Measurements from ENCODE around the gene USO1.

DNA sequence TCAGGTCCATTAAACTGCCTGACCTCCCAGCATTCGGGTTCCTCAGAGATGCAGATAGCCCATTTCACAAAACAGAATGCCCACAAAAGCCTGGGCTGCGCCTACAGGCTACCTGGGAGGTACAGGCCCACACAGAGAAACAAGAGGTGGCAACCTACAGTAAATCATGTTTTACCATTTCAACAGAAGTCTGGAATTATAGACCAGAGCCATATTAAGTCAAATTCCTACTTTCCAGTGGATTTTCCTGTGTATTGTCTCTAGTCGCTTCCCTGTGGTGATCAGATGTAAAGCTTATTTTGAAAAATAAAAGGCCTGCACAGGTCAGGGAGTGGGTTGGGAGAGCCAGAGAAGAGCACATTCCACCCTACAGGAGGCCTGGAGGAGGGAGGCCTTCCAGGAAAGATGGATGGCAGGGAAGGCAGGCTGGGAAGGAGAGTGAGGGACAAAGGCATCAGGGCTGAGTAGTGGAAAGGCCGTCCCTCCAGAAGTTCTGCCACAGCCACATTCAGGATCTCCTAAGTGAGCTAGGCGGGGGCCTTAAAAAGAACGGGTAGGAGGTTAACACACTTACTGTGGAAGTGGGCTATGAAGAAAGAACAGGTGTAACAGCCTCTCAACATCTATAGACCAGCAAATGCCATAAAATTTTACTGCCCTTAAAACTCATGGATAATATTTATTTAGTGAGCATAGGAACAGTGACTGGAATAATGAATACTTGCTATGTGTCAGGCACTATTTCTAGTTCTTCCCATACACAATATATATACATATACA, 19.0 kb upstream of the USO1 start:
- TF ChIP-seq MXD4 (CRISPR knock-in tag; IDR thresholded peaks at IDR 0.05) (no peak), GABPA (IDR thresholded peaks at IDR 0.05; ENCODE audit: low read depth, low read length) (no peak), GABPA (CRISPR knock-in tag; IDR thresholded peaks at IDR 0.05; ENCODE audit: low read depth) (no peak), RORA (CRISPR knock-in tag; IDR thresholded peaks at IDR 0.05) (no peak), POLR2G (IDR thresholded peaks at IDR 0.05; ENCODE audit: low read depth, low read length) (no peak), CTCF (CRISPR knock-in tag; IDR thresholded peaks at IDR 0.05) (no peak), EP300 (IDR thresholded peaks at IDR 0.05; ENCODE audit: low read depth in 2 of 2, low read length in 2 of 2) (no peak), EP300 (CRISPR knock-in tag; IDR thresholded peaks at IDR 0.05; ENCODE audit: borderline replicate concordance) (no peak), SMAD1 (CRISPR knock-in tag; IDR thresholded peaks at IDR 0.05; ENCODE audit: borderline replicate concordance, low read depth) (no peak)
- TF ChIP-seq, protein P1, sequence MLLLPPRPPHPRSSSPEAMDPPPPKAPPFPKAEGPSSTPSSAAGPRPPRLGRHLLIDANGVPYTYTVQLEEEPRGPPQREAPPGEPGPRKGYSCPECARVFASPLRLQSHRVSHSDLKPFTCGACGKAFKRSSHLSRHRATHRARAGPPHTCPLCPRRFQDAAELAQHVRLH (CRISPR knock-in tag; IDR thresholded peaks at IDR 0.05; ENCODE audit: borderline replicate concordance, low read depth) = no peak
